Prostate gland (tissue), 2 donors: ENCODE data around the gene DCD.

ENCODE experiments used
- POLR2A ChIP-seq: fragments of 450-650 bp; IDR thresholded peaks from one replicate; pipeline ENCODE4 v1.6.1; 2016; ENCODE audit warnings: antibody characterized with exemption, mild to moderate bottlenecking
- POLR2AphosphoS5 ChIP-seq: sonication (generic); formaldehyde crosslinking; IDR thresholded peaks from one replicate; pipeline ENCODE4 v1.6.1; 2017; ENCODE audit warnings: antibody characterized with exemption
- TF ChIP-seq, protein P1 (sequence below), 4 experiments: fragments of 200-600 bp in 2 of 4; fragments of 450-650 bp in 2 of 4; sonication (generic) in 2 of 4; IDR thresholded peaks; 1 replicate in 3 of 4; 2 replicates in 1 of 4; pipeline ENCODE4 v1.5.1; 2016 to 2019; ENCODE audit warnings: antibody characterized with exemption in 4 of 4, mild to moderate bottlenecking in 2 of 4, moderate library complexity in 2 of 4

DNA sequence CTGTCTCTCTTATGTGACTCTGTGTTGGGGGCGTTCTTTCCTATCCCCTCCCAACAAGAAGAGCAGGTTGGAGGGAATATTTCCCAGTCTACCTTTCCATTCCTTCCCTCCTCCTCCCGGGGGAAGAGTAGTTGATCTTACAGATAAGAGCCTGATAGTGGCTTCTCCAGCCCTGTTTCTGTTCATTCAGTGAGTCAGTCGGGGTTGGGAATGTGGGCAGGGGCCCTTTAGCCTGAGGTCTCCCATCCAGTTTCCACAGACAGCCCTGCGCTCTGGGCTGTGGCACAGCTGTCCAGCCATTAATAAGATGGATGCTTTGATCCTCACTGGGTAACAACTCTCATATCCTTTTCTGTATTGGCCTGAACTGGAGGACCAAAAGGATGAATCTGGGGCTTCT is 41.6 kb downstream of the DCD start:
- TF ChIP-seq POLR2A (no peak), POLR2AphosphoS5 (no peak)
- TF ChIP-seq, protein P1, sequence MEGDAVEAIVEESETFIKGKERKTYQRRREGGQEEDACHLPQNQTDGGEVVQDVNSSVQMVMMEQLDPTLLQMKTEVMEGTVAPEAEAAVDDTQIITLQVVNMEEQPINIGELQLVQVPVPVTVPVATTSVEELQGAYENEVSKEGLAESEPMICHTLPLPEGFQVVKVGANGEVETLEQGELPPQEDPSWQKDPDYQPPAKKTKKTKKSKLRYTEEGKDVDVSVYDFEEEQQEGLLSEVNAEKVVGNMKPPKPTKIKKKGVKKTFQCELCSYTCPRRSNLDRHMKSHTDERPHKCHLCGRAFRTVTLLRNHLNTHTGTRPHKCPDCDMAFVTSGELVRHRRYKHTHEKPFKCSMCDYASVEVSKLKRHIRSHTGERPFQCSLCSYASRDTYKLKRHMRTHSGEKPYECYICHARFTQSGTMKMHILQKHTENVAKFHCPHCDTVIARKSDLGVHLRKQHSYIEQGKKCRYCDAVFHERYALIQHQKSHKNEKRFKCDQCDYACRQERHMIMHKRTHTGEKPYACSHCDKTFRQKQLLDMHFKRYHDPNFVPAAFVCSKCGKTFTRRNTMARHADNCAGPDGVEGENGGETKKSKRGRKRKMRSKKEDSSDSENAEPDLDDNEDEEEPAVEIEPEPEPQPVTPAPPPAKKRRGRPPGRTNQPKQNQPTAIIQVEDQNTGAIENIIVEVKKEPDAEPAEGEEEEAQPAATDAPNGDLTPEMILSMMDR (IDR thresholded peaks at IDR 0.05): no peak
